Lung (tissue), 16 donors: ENCODE data around the gene ALDH3B1. TPM values are rescaled to one million over a fixed set of nuclear protein-coding genes. Genes with fewer than 3 reads are reported as not detected.
"Not testable (repeated sequence)": the region's sequence is repeated elsewhere in the genome, so short reads cannot be mapped to it uniquely, and the experiment has no call there.

Experiments
- ATAC-seq: fragments of 200-7000 bp; cut with Tn5 transposase; one replicate; pipeline ENCODE4 v1.9.1; 2020; ENCODE audit warnings: moderate number of reproducible peaks; ENCODE audit not compliant: insufficient read depth, low FRiP score
- DNase-seq, 3 donors: peaks; one replicate each; pipeline ENCODE4 v3.0.0-alpha.2; 2013 to 2017
- H3K27ac ChIP-seq, 2 donors: one replicate each; pipeline ENCODE4 v1.5.1; 2013; ENCODE audit warnings: mild to moderate bottlenecking in 2 of 2, moderate library complexity in 2 of 2, control low read depth in 1 of 2, inconsistent platforms in 1 of 2, low read depth in 1 of 2, low read length in 1 of 2
- H3K27me3 ChIP-seq, 3 donors: one replicate each; pipeline ENCODE4 v1.5.1; 2013; ENCODE audit warnings: low read length in 2 of 3; ENCODE audit not compliant: control insufficient read depth in 3 of 3, insufficient read depth in 3 of 3
- H3K36me3 ChIP-seq, 4 donors: one replicate each; pipeline ENCODE4 v1.5.1; 2013; ENCODE audit warnings: low read length in 4 of 4, mild to moderate bottlenecking in 1 of 4, moderate library complexity in 1 of 4; ENCODE audit not compliant: control insufficient read depth in 4 of 4, insufficient read depth in 4 of 4
- H3K4me1 ChIP-seq, 5 donors: one replicate each; pipeline ENCODE4 v1.5.1; 2013; ENCODE audit warnings: low read length in 5 of 5, mild to moderate bottlenecking in 2 of 5, moderate library complexity in 1 of 5; ENCODE audit not compliant: control insufficient read depth in 5 of 5, insufficient read depth in 5 of 5
- H3K4me3 ChIP-seq: one replicate; pipeline ENCODE4 v1.5.1; 2013; ENCODE audit warnings: mild to moderate bottlenecking, control low read depth, moderate library complexity
- H3K9ac ChIP-seq, 2 donors: one replicate each; pipeline ENCODE4 v1.5.1; 2013; ENCODE audit warnings: low read length in 2 of 2, control low read depth in 1 of 2; ENCODE audit not compliant: insufficient read depth in 1 of 2
- H3K9me3 ChIP-seq, 4 donors: one replicate each; pipeline ENCODE4 v1.5.1; 2013; ENCODE audit warnings: low read length in 3 of 4, mild to moderate bottlenecking in 1 of 4, moderate library complexity in 1 of 4; ENCODE audit not compliant: control insufficient read depth in 4 of 4, insufficient read depth in 3 of 4
- CTCF ChIP-seq: IDR thresholded peaks from 2 replicates; pipeline ENCODE4 v1.5.1; 2012; ENCODE audit warnings: mild to moderate bottlenecking; ENCODE audit errors: control extremely low read depth, extremely low read depth
- WGBS, 2 donors: extraction: QIAGEN DNeasy Blood & Tissue Kit; methylation state at CpG; one replicate each; pipeline ENCODE4 v1.1.7; 2013; 5-methylcytosine and 5-hydroxymethylcytosine counted together
- long read RNA-seq, 5 donors: transcript quantifications; one replicate each; lab custom pipeline, GENCODE V29; 2026
- polyA plus RNA-seq, 2 donors: library from polyadenylated mRNA; stranded (reverse); fragments of 200-250 nt; gene quantifications; one replicate each; pipeline ENCODE4 v1.2.1, GENCODE V29; 2013
- total RNA-seq, 2 donors: library from RNA; depleted of rRNA in 1 of 2; stranded (reverse); fragments of >200 nt in 1 of 2; gene quantifications; one replicate each; pipeline ENCODE4 v1.2.1, GENCODE V29; 2014 to 2021
- donor health status: control.
- donor health status: control.
- donor health status: Bipolar disorder and iron deficiency.
- donor health status: healthy.
- donor health status: DM: yes; HTN: yes; CAD: no.

The ALDH3B1 gene
- total RNA-seq = 100 to 1,000 TPM in 1 of 2 donors, 10 to 100 TPM in 1; 45.6 to 165 TPM
- polyA plus RNA-seq = 100 to 1,000 TPM in 1 of 2 donors, 10 to 100 TPM in 1; 73.9 to 107 TPM
- long read RNA-seq, donor 1, transcript ALDH3B1-201 (10 exons, 2,786 nt) = major isoform, 8 of 8 reads
- long read RNA-seq, donor 1, partial matches to known transcripts = 0 of 8 reads
- long read RNA-seq, donor 1, other reads (novel, unspliced or antisense) = 0 of 8 reads
- long read RNA-seq, donor 2, partial matches to known transcripts = 0 of 2 reads
- long read RNA-seq, donor 2, other reads (novel, unspliced or antisense) = 0 of 2 reads
- long read RNA-seq, donor 3, transcript ALDH3B1-201 (10 exons, 2,786 nt) = major isoform, 5 of 5 reads
- long read RNA-seq, donor 3, partial matches to known transcripts = 0 of 5 reads
- long read RNA-seq, donor 3, other reads (novel, unspliced or antisense) = 0 of 5 reads
- long read RNA-seq, donor 4 = 0 reads
- long read RNA-seq, donor 5, partial matches to known transcripts = 0 of 2 reads
- long read RNA-seq, donor 5, other reads (novel, unspliced or antisense) = 0 of 2 reads

GRCh38 chr11:68010090-68011041 lies at the start of gene ALDH3B1:
ALDH3B1 (plus strand) TSS chr11:68010327; CDS start chr11:68015298, 4,971 bp downstream.
- WGBS, 2 donors = 13 to 22% methylated on average over 31 to 33 of the region's 33 CpGs
- H3K27ac ChIP-seq = peak within 1 kb of the TSS; percentile 29 to 94
- ATAC-seq (peak; percentile 67), DNase-seq (peak; percentile 81 to 88 (median 82))
- H3K4me1 ChIP-seq = peaks cover 5 to 39% (median 10%) of the 10 kb centered on the region in 5 donors
- peaks cover 0 to 4% (median 0%) of the 10 kb centered on the region in 4 donors for H3K36me3 ChIP-seq
- H3K9ac ChIP-seq = peak within 1 kb of the TSS in 1 of 2 donors; percentile 64
- peak within 1 kb of the TSS; percentile 38 for H3K4me3 ChIP-seq
- no peaks in the 10 kb centered on the region for H3K27me3 ChIP-seq
- no peak for TF ChIP-seq CTCF
- no peaks in the 10 kb centered on the region for H3K9me3 ChIP-seq

GRCh38 chr11:67963217-67963616 lies 46.9 kb upstream of the ALDH3B1 start:
- 90 to 94% methylated on average over 15 to 16 of the region's 16 CpGs for WGBS, 2 donors
- H3K9me3 ChIP-seq, H3K27me3 ChIP-seq, H3K9ac ChIP-seq, H3K4me3 ChIP-seq, H3K36me3 ChIP-seq, H3K27ac ChIP-seq, DNase-seq, ATAC-seq, H3K4me1 ChIP-seq: not testable (repeated sequence)

- WGBS, 2 donors = 76 to 79% methylated on average over 6 of the region's 6 CpGs
- H3K27ac ChIP-seq, H3K4me3 ChIP-seq, H3K36me3 ChIP-seq, ATAC-seq, H3K27me3 ChIP-seq, H3K9ac ChIP-seq, H3K4me1 ChIP-seq, DNase-seq, H3K9me3 ChIP-seq: not testable (repeated sequence)
Measured at GRCh38 chr11:67963879-67964278, 46.2 kb upstream of the ALDH3B1 start.

GRCh38 chr11:67964746-67965145 lies 45.4 kb upstream of the ALDH3B1 start:
- H3K9me3 ChIP-seq, H3K27ac ChIP-seq, H3K4me3 ChIP-seq, ATAC-seq, H3K9ac ChIP-seq, DNase-seq, H3K36me3 ChIP-seq, H3K27me3 ChIP-seq, H3K4me1 ChIP-seq: not testable (repeated sequence)

- H3K4me1 ChIP-seq, H3K4me3 ChIP-seq, H3K9me3 ChIP-seq, ATAC-seq, DNase-seq, H3K9ac ChIP-seq, H3K36me3 ChIP-seq, H3K27ac ChIP-seq, H3K27me3 ChIP-seq: not testable (repeated sequence)
- 92 to 95% methylated on average over 19 of the region's 19 CpGs for WGBS, 2 donors
Measured at GRCh38 chr11:67965830-67966348, 44.2 kb upstream of the ALDH3B1 start.

GRCh38 chr11:67974746-67975145 lies 35.4 kb upstream of the ALDH3B1 start:
- not testable (repeated sequence) for H3K9ac ChIP-seq, H3K27ac ChIP-seq, DNase-seq, H3K4me3 ChIP-seq, H3K27me3 ChIP-seq, ATAC-seq, H3K4me1 ChIP-seq, H3K36me3 ChIP-seq, H3K9me3 ChIP-seq
- WGBS, 2 donors = 85 to 93% methylated on average over 12 of the region's 12 CpGs
